OCI-LY7 (cell line): ENCODE data around the gene SENP5. TPM values are rescaled to one million over a fixed set of nuclear protein-coding genes. Genes with fewer than 3 reads are reported as not detected.
A peak's percentile ranks its signal among the peaks of the same experiment; 100 is the strongest.
"Not testable (repeated sequence)": the region's sequence is repeated elsewhere in the genome, so short reads cannot be mapped to it uniquely, and the experiment has no call there.

Experiments
- BruUV-seq: library from RNA; stranded (reverse); fragments of 400-500 nt; replicated peaks from 2 replicates; lab custom pipeline; 2021; lab: Mats Ljungman, UMichigan
- CTCF ChIA-PET: fragments of 300-600 bp; sonication (Branson Sonifier 250); formaldehyde crosslinking; loops from one replicate; lab custom pipeline; 2022; ENCODE audit warnings: antibody characterized with exemption; ENCODE audit not compliant: unreplicated experiment; lab: Charles Lee
- POLR2A ChIA-PET: fragments of 300-600 bp; sonication (Branson Sonifier 250); formaldehyde crosslinking; loops from one replicate; lab custom pipeline; 2022; ENCODE audit warnings: antibody characterized with exemption; lab: Charles Lee
- DNase-seq: peaks from one replicate; pipeline ENCODE4 v3.0.0-alpha.2; 2015; ENCODE audit warnings: low spot score
- H2AFZ ChIP-seq: fragments of 200-600 bp; sonication (generic), shearing (Covaris generic); 2 replicates; pipeline ENCODE4 v1.6.1; 2014; ENCODE audit warnings: mild to moderate bottlenecking, antibody characterized with exemption, low read length, moderate library complexity
- H3K27ac ChIP-seq: fragments of 200-600 bp; sonication (generic); 2 replicates; pipeline ENCODE4 v1.5.1; 2014; ENCODE audit warnings: mixed run types, low read depth, mild to moderate bottlenecking, moderate library complexity, low read length, inconsistent platforms; ENCODE audit not compliant: poor library complexity, severe bottlenecking
- H3K36me3 ChIP-seq: fragments of 200-600 bp; sonication (generic); 2 replicates; pipeline ENCODE4 v1.6.1; 2014; ENCODE audit warnings: mild to moderate bottlenecking, antibody characterized with exemption, low read length, moderate library complexity, mixed read lengths; ENCODE audit not compliant: insufficient read depth
- H3K4me1 ChIP-seq: fragments of 200-600 bp; sonication (generic); 2 replicates; pipeline ENCODE4 v1.5.1; 2014; ENCODE audit warnings: mild to moderate bottlenecking, low read length; ENCODE audit not compliant: insufficient read depth, poor library complexity, severe bottlenecking
- H3K4me2 ChIP-seq: fragments of 200-600 bp; sonication (generic); 2 replicates; pipeline ENCODE4 v1.6.1; 2014; ENCODE audit warnings: mild to moderate bottlenecking, low read length
- H3K4me3 ChIP-seq: fragments of 200-600 bp; sonication (generic); 2 replicates; pipeline ENCODE4 v1.5.1; 2014; ENCODE audit warnings: mild to moderate bottlenecking, low read depth, low read length; ENCODE audit not compliant: poor library complexity, severe bottlenecking
- H3K79me2 ChIP-seq: fragments of 200-600 bp; sonication (generic); 2 replicates; pipeline ENCODE4 v1.6.1; 2016; ENCODE audit warnings: low read depth, mild to moderate bottlenecking, low read length, moderate library complexity, mixed read lengths; ENCODE audit not compliant: insufficient read depth
- H3K9me2 ChIP-seq: fragments of 200-600 bp; sonication (generic); 2 replicates; pipeline ENCODE4 v1.6.1; 2016; ENCODE audit warnings: mild to moderate bottlenecking, low read length, mixed read lengths; ENCODE audit not compliant: insufficient read depth
- H3K9me3 ChIP-seq: fragments of 200-600 bp; sonication (generic); 2 replicates; pipeline ENCODE4 v1.6.1; 2014; ENCODE audit warnings: mild to moderate bottlenecking, mixed run types, low read length, mixed read lengths
- H4K20me1 ChIP-seq: fragments of 200-600 bp; sonication (generic); 2 replicates; pipeline ENCODE4 v1.6.1; 2014; ENCODE audit warnings: mild to moderate bottlenecking, antibody characterized with exemption, low read length, moderate library complexity, mixed read lengths; ENCODE audit not compliant: insufficient read depth
- CTCF ChIP-seq: fragments of 200-600 bp; sonication (generic); conservative IDR thresholded peaks from 2 replicates; pipeline ENCODE4 v1.5.1; 2014; ENCODE audit warnings: mild to moderate bottlenecking, antibody characterized with exemption, low read length, moderate library complexity, mixed read lengths
- EZH2phosphoT487 ChIP-seq: fragments of 200-600 bp; sonication (generic); IDR thresholded peaks from 2 replicates; pipeline ENCODE4 v1.6.1; 2018; ENCODE audit warnings: low read depth, borderline replicate concordance, mild to moderate bottlenecking, mixed run types, antibody characterized with exemption, low read length, moderate library complexity, mixed read lengths
- intact Hi-C: fragments of 100-400 bp; cut with micrococcal nuclease; formaldehyde crosslinking; loops from one replicate; pipeline ENCODE4 v1.10.0; 2022; ENCODE audit not compliant: unreplicated experiment
- total RNA-seq, 2 experiments: library from RNA; depleted of rRNA in 1 of 2; stranded (reverse); fragments of >200 nt in 1 of 2; shearing (Covaris generic) in 1 of 2; gene quantifications; 2 replicates each; pipeline ENCODE4 v1.2.3, GENCODE V29; 2014 to 2022

The SENP5 gene
- total RNA-seq, 2 experiments from 2014 or later, result 40.2 to 42.9 TPM

DNA sequence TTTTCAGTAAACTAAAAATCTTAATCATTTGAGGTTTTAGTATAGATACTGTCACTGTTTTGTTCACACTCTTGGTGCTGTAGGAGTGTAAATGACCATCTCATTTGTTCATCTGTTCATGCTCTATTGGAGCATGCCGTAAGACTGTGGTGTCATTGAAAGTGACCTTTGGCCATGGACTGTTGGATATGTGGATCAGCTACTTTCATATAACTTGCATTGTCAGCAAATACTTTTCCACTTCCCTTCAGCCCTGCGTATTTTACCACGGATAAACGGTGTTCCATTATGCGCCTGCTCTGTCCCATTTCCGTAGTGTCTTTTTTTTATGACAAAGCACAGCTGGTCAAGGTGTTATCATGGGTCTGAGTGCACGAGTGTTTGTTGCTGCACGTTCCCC lies 32.6 kb upstream of the SENP5 start:
- no peaks in the 10 kb centered on the region for H4K20me1 ChIP-seq
- no peaks in the 10 kb centered on the region for H3K9me2 ChIP-seq
- H3K4me3 ChIP-seq, result no peak overlapping the region
- no peaks in the 10 kb centered on the region for H3K9me3 ChIP-seq
- BruUV-seq, result no TSS peak
- intact Hi-C loops, result loop anchor here (10.0 kb wide), 1 partner anchor 230 kb away; no protein-coding TSS in a partner anchor
- no peak overlapping the region for H3K27ac ChIP-seq
- TF ChIP-seq CTCF (no peak), EZH2phosphoT487 (no peak)
- DNase-seq, result no peak
- no peaks in the 10 kb centered on the region for H3K79me2 ChIP-seq
- ChIA-PET CTCF (no interaction called here), POLR2A (interaction anchor here (0.8 kb wide), 1 partner anchor 8 kb away, joined by 3 read pairs; no protein-coding TSS in a partner anchor)
- H3K4me1 ChIP-seq, result no peaks in the 10 kb centered on the region
- H2AFZ ChIP-seq, result no peak overlapping the region
- H3K36me3 ChIP-seq, result peaks cover 18% of the 10 kb centered on the region
- H3K4me2 ChIP-seq, result no peak overlapping the region

DNA sequence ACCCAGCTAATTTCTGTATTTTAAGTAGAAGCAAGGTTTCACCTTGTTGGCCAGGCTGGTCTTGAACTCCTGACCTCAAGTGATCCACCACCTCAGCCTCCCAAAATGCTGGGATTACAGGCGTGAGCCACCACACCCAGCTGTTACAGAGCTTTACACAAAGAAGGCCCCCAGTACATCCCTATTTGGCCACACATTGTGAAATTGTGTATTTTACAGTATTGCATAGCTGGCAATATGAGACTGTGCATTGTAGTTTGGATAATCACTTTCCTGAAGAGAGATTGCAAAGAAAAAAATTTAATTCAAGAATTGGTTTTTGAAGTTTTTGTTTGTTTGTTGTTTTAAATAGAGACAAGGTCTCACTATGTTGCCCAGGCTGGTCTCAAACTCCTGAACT lies 31.1 kb upstream of the SENP5 start:
- DNase-seq, H3K36me3 ChIP-seq, H3K9me2 ChIP-seq, H3K4me2 ChIP-seq, H3K4me3 ChIP-seq, H3K79me2 ChIP-seq, H3K9me3 ChIP-seq, BruUV-seq, H3K4me1 ChIP-seq, CTCF ChIA-PET, H4K20me1 ChIP-seq, H2AFZ ChIP-seq, H3K27ac ChIP-seq: not testable (repeated sequence)
- intact Hi-C loops, result loop anchor here (10.0 kb wide), 1 partner anchor 232 kb away; no protein-coding TSS in a partner anchor
- POLR2A ChIA-PET, result interaction anchor here (1.0 kb wide), 1 partner anchor 119 kb away, joined by 3 read pairs; no protein-coding TSS in a partner anchor

DNA sequence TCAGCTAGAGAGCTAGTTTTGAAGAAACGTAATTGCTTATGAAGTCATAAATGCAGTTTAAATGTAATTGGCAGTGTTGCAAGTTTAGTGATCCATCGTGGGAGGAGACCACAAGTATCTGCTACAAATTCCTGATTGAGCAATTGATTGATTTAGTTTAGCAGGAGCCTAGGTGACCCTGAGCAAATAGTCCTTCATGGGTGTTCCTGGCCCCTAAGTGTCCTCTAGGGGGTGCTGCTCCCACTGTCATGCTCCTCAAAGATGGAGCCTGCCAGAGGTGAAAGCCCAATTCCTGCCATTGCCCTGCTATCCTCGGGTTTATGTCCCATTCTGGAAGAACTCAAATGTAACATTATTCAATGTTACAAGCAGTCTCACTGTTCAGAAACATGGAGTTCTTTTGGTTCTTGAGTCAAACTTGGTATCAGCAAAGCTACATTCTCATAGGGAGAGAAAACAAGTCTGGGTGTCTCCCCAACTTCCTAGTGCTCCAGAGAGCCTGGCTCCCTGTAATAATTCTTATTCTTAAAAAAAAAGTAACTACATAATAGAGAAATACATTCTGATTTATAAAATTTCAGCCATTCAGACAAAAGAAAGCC lies 29.8 kb upstream of the SENP5 start:
- peak; percentile 74 for DNase-seq
- POLR2A ChIA-PET, result no interaction called here
- Histone ChIP-seq H3K79me2 (no peaks in the 10 kb centered on the region), H3K4me1 (no peaks in the 10 kb centered on the region), H3K9me2 (no peaks in the 10 kb centered on the region), H3K9me3 (no peaks in the 10 kb centered on the region), H3K4me3 (no peak overlapping the region), H3K27ac (no peak overlapping the region), H3K36me3 (no peaks in the 10 kb centered on the region; the same call in 1 of the 2 replicates), H3K4me2 (no peak overlapping the region), H2AFZ (no peak overlapping the region), H4K20me1 (no peaks in the 10 kb centered on the region)
- CTCF ChIA-PET, result no interaction called here
- TF ChIP-seq EZH2phosphoT487 (no peak), CTCF (peak; percentile 93)
- BruUV-seq, result no TSS peak
- intact Hi-C loops, result loop anchor here (1.0 to 10.0 kb wide), 2 partner anchors 132 to 233 kb away; no protein-coding TSS in a partner anchor

GRCh38 chr3:196839351-196839750 lies 28.4 kb upstream of the SENP5 start:
- H3K36me3 ChIP-seq, DNase-seq, H4K20me1 ChIP-seq, H3K9me2 ChIP-seq, H3K79me2 ChIP-seq, BruUV-seq, H3K27ac ChIP-seq, H3K9me3 ChIP-seq, H3K4me1 ChIP-seq, H3K4me2 ChIP-seq, H3K4me3 ChIP-seq, H2AFZ ChIP-seq, CTCF ChIA-PET: not testable (repeated sequence)
- intact Hi-C loops, result loop anchor here (10.0 kb wide), 1 partner anchor 235 kb away; no protein-coding TSS in a partner anchor
- POLR2A ChIA-PET, result interaction anchor here (0.7 kb wide), 1 partner anchor 13 kb away, joined by 5 read pairs; no protein-coding TSS in a partner anchor
